H1 (cell line): Measurements from ENCODE around the gene MFNG. TPM values are rescaled to one million over a fixed set of nuclear protein-coding genes. Genes with fewer than 3 reads are reported as not detected.
A peak's percentile ranks its signal among the peaks of the same experiment; 100 is the strongest.

ENCODE experiments used
- CTCF ChIA-PET: fragments of 300-600 bp; sonication (Branson Sonifier 250); formaldehyde crosslinking; loops from one replicate; lab custom pipeline; 2021; ENCODE audit not compliant: partially characterized antibody; lab: Charles Lee
- POLR2A ChIA-PET: fragments of 300-600 bp; sonication (Branson Sonifier 250); formaldehyde crosslinking; loops from one replicate; lab custom pipeline; 2021; ENCODE audit warnings: inconsistent platforms; ENCODE audit not compliant: partially characterized antibody; lab: Charles Lee
- DNase-seq, 2 experiments: peaks; one replicate each; pipeline versions ENCODE4 v3.0.0 to v3.0.0-alpha.2; 2010 to 2022; ENCODE audit warnings: low spot score in 2 of 2, low read depth in 1 of 2, mixed read lengths in 1 of 2
- FAIRE-seq: peaks from 2 replicates; lab custom pipeline; 2011; peaks lifted over from hg19 to GRCh38; lab: Jason Lieb, UNC
- H2AFZ ChIP-seq: 2 replicates; pipeline ENCODE4 v1.8.1; 2012; ENCODE audit warnings: low read length, inconsistent platforms
- H2AK5ac ChIP-seq: 2 replicates; pipeline ENCODE4 v1.6.1; 2013; ENCODE audit warnings: low read depth, low read length
- H2BK120ac ChIP-seq: replicated peaks from 2 replicates; pipeline ENCODE3; 2013; ENCODE audit warnings: low read depth, low read length, inconsistent platforms
- H2BK12ac ChIP-seq: 2 replicates; pipeline ENCODE4 v1.6.1; 2013; ENCODE audit warnings: low read depth, low read length
- H2BK15ac ChIP-seq: 2 replicates; pipeline ENCODE4 v1.6.1; 2013; ENCODE audit warnings: low read length
- H2BK20ac ChIP-seq: 2 replicates; pipeline ENCODE4 v1.6.1; 2013; ENCODE audit warnings: low read length
- H2BK5ac ChIP-seq: 2 replicates; pipeline ENCODE4 v1.6.1; 2013; ENCODE audit warnings: low read depth, low read length
- H3K14ac ChIP-seq: 2 replicates; pipeline ENCODE4 v1.6.1; 2013; ENCODE audit warnings: inconsistent platforms; ENCODE audit not compliant: insufficient read length
- H3K18ac ChIP-seq: 2 replicates; pipeline ENCODE4 v1.6.1; 2013; ENCODE audit warnings: low read length; ENCODE audit errors: extremely low read depth
- H3K23ac ChIP-seq: 2 replicates; pipeline ENCODE4 v1.6.1; 2013; ENCODE audit warnings: inconsistent platforms; ENCODE audit not compliant: insufficient read length
- H3K23me2 ChIP-seq: 2 replicates; pipeline ENCODE4 v1.6.1; 2013; ENCODE audit warnings: low read depth, low read length
- H3K27ac ChIP-seq: 2 replicates; pipeline ENCODE4 v1.6.1; 2011; ENCODE audit warnings: low read depth, low read length, inconsistent platforms
- H3K27me3 ChIP-seq, 4 experiments: replicated peaks in 1 of 4; 1 replicate in 1 of 4; 2 replicates in 3 of 4; pipeline versions ENCODE4 v1.6.1 to v1.8.1; 2011 to 2013; ENCODE audit warnings: low read length in 3 of 4, mild to moderate bottlenecking in 3 of 4, inconsistent platforms in 2 of 4, mixed read lengths in 2 of 4, moderate library complexity in 1 of 4; ENCODE audit not compliant: control insufficient read depth in 3 of 4, insufficient read depth in 3 of 4; ENCODE audit errors: extremely low read depth in 1 of 4
- H3K36me3 ChIP-seq, 4 experiments: 2 replicates each; pipeline versions ENCODE4 v1.6.1 to v1.8.1; 2011 to 2013; ENCODE audit warnings: mild to moderate bottlenecking in 4 of 4, low read length in 3 of 4, moderate library complexity in 2 of 4, control low read depth in 1 of 4, inconsistent platforms in 1 of 4; ENCODE audit not compliant: insufficient read depth in 4 of 4, control insufficient read depth in 2 of 4
- H3K4ac ChIP-seq: replicated peaks from 2 replicates; pipeline ENCODE3; 2013; ENCODE audit warnings: low read length, low read depth, mixed read lengths, inconsistent platforms; ENCODE audit not compliant: insufficient read length
- H3K4me1 ChIP-seq, 4 experiments: replicated peaks in 1 of 4; 1 replicate in 1 of 4; 2 replicates in 3 of 4; pipeline versions ENCODE4 v1.6.1 to v1.8.1; 2011 to 2013; ENCODE audit warnings: low read length in 3 of 4, inconsistent platforms in 2 of 4, mixed read lengths in 1 of 4; ENCODE audit not compliant: insufficient read depth in 4 of 4, control insufficient read depth in 3 of 4
- H3K4me2 ChIP-seq, 2 experiments: 2 replicates each; pipeline versions ENCODE4 v1.6.1 to v1.8.1; 2011 to 2013; ENCODE audit warnings: low read depth in 2 of 2, low read length in 2 of 2, control low read depth in 1 of 2, inconsistent platforms in 1 of 2, mild to moderate bottlenecking in 1 of 2; ENCODE audit not compliant: insufficient read depth in 1 of 2
- H3K4me3 ChIP-seq, 4 experiments: fragments of 200-600, 300-600 bp in 1 of 4; sonication (generic), shearing (Covaris generic), sonication (Bioruptor Twin) in 1 of 4; 2 replicates each; pipeline versions ENCODE4 v1.5.1 to v1.8.1; 2011 to 2016; ENCODE audit warnings: low read length in 4 of 4, low read depth in 3 of 4, control low read depth in 2 of 4, inconsistent platforms in 2 of 4, mild to moderate bottlenecking in 2 of 4, mixed read lengths in 1 of 4, moderate library complexity in 1 of 4; ENCODE audit not compliant: insufficient read depth in 2 of 4; ENCODE audit errors: extremely low read depth in 1 of 4
- H3K56ac ChIP-seq: replicated peaks from 2 replicates; pipeline ENCODE3; 2013; ENCODE audit warnings: low read depth, mild to moderate bottlenecking, mixed read lengths, low read length, inconsistent platforms; ENCODE audit not compliant: insufficient read length
- H3K79me1 ChIP-seq: 2 replicates; pipeline ENCODE4 v1.6.1; 2013; ENCODE audit warnings: low read depth, low read length, control low read depth
- H3K79me2 ChIP-seq, 2 experiments: 2 replicates each; pipeline versions ENCODE4 v1.6.1 to v1.8.1; 2012 to 2013; ENCODE audit warnings: low read length in 2 of 2, mild to moderate bottlenecking in 2 of 2, inconsistent platforms in 1 of 2; ENCODE audit not compliant: insufficient read depth in 2 of 2, control insufficient read depth in 1 of 2
- H3K9ac ChIP-seq, 4 experiments: replicated peaks in 1 of 4; 1 replicate in 1 of 4; 2 replicates in 3 of 4; pipeline versions ENCODE4 v1.6.1 to v1.8.1; 2011 to 2013; ENCODE audit warnings: low read depth in 3 of 4, low read length in 3 of 4, control low read depth in 2 of 4, mild to moderate bottlenecking in 2 of 4, moderate library complexity in 2 of 4, inconsistent platforms in 1 of 4; ENCODE audit errors: extremely low read depth in 1 of 4
- H3K9me3 ChIP-seq, 2 experiments: 2 replicates each; pipeline versions ENCODE4 v1.6.1 to v1.8.1; 2012 to 2013; ENCODE audit warnings: mild to moderate bottlenecking in 2 of 2, moderate library complexity in 2 of 2, control low read depth in 1 of 2, inconsistent platforms in 1 of 2, low read depth in 1 of 2, low read length in 1 of 2, mixed read lengths in 1 of 2; ENCODE audit not compliant: insufficient read depth in 2 of 2
- H4K20me1 ChIP-seq, 2 experiments: replicated peaks in 1 of 2; 2 replicates each; pipeline versions ENCODE3 to v1.8.1; 2011 to 2013; ENCODE audit warnings: inconsistent platforms in 2 of 2, low read length in 2 of 2, mild to moderate bottlenecking in 1 of 2; ENCODE audit not compliant: insufficient read depth in 2 of 2, control insufficient read depth in 1 of 2
- H4K5ac ChIP-seq: 2 replicates; pipeline ENCODE4 v1.6.1; 2013; ENCODE audit warnings: low read length, low read depth, mixed read lengths, inconsistent platforms; ENCODE audit not compliant: insufficient read length
- H4K8ac ChIP-seq: 2 replicates; pipeline ENCODE4 v1.8.0; 2013; ENCODE audit warnings: mild to moderate bottlenecking, moderate library complexity, low read length, inconsistent platforms; ENCODE audit not compliant: insufficient read depth; ENCODE audit errors: extremely low read depth
- H4K91ac ChIP-seq: replicated peaks from 2 replicates; pipeline ENCODE3; 2013; ENCODE audit warnings: low read length, mixed read lengths, inconsistent platforms; ENCODE audit not compliant: insufficient read length
- BACH1 ChIP-seq: IDR thresholded peaks from 2 replicates; pipeline ENCODE4 v1.6.1; 2012; ENCODE audit warnings: low read length, improper control_type of control experiment
- GTF2F1 ChIP-seq: IDR thresholded peaks from 2 replicates; pipeline ENCODE4 v1.6.1; 2012; ENCODE audit warnings: low read depth, low read length, improper control_type of control experiment, borderline replicate concordance
- JUND ChIP-seq: IDR thresholded peaks from 2 replicates; pipeline ENCODE4 v1.6.1; 2011; ENCODE audit warnings: mild to moderate bottlenecking, improper control_type of control experiment, low read length
- KDM4A ChIP-seq: IDR thresholded peaks from one replicate; pipeline ENCODE4 v1.7.1; 2012; ENCODE audit warnings: low read depth, mild to moderate bottlenecking, moderate library complexity, low read length, inconsistent platforms; ENCODE audit not compliant: severe bottlenecking
- POLR2AphosphoS5 ChIP-seq: IDR thresholded peaks from 2 replicates; pipeline ENCODE4 v1.6.1; 2011; ENCODE audit warnings: low read depth, low read length
- POU5F1 ChIP-seq: IDR thresholded peaks from 2 replicates; pipeline ENCODE4 v1.6.1; 2011; ENCODE audit warnings: low read depth, mild to moderate bottlenecking, low read length, moderate library complexity
- RFX5 ChIP-seq: IDR thresholded peaks from 2 replicates; pipeline ENCODE4 v1.6.1; 2011; ENCODE audit warnings: low read depth, low read length, improper control_type of control experiment, borderline replicate concordance
- SIX5 ChIP-seq: IDR thresholded peaks from 2 replicates; pipeline ENCODE4 v1.6.1; 2011; ENCODE audit warnings: mild to moderate bottlenecking, low read depth, low read length
- TBP ChIP-seq: IDR thresholded peaks from 2 replicates; pipeline ENCODE4 v1.6.1; 2011; ENCODE audit warnings: low read depth, low read length, improper control_type of control experiment
- TCF12 ChIP-seq: IDR thresholded peaks from 2 replicates; pipeline ENCODE4 v1.6.1; 2011; ENCODE audit warnings: low read depth, mild to moderate bottlenecking, low read length
- TEAD4 ChIP-seq: IDR thresholded peaks from 2 replicates; pipeline ENCODE4 v1.6.1; 2012; ENCODE audit warnings: low read depth, low read length, inconsistent platforms, mixed read lengths
- USF2 ChIP-seq: IDR thresholded peaks from 2 replicates; pipeline ENCODE4 v1.6.1; 2011; ENCODE audit warnings: low read length, improper control_type of control experiment
- WGBS, 2 experiments: shearing (Covaris generic) in 1 of 2; methylation state at CpG; one replicate each; pipeline versions ENCODE4 v1.1.6 to v1.1.7; 2013 to 2015; ENCODE audit warnings: low lambda C conversion rate in 2 of 2, mixed read lengths in 2 of 2, inconsistent platforms in 1 of 2, low coverage in 1 of 2, missing lambda C conversion rate in 1 of 2; ENCODE audit not compliant: insufficient replicate concordance in 2 of 2, insufficient coverage in 1 of 2, insufficient read length in 1 of 2; ENCODE audit errors: extremely low coverage in 1 of 2, missing lambda C conversion rate in 1 of 2; 5-methylcytosine and 5-hydroxymethylcytosine counted together
- polyA plus RNA-seq, 7 experiments: library from polyadenylated mRNA; depleted of rRNA in 3 of 7; stranded (reverse) in 5 of 7; unstranded in 2 of 7; fragments of >200 nt in 5 of 7; fragments of 200-250 nt in 2 of 7; gene quantifications; 1 replicate in 5 of 7; 2 replicates in 1 of 7; 4 replicates in 1 of 7; pipeline versions ENCODE4 v1.2.1 to v1.2.3, GENCODE V29; 2011 to 2013; ENCODE audit warnings: missing spikeins in 2 of 7, mixed read lengths in 2 of 7
- total RNA-seq: library from RNA; stranded (reverse); fragmentation: NEBNext Ultra II Directional; extraction: Animal tissue kit (Norgen Biotek cat#: 25700); gene quantifications from 2 replicates; pipeline ENCODE4 v1.2.1, GENCODE V29; 2021

Gene MFNG
- total and polyA plus RNA-seq, 2 of the 8 experiments (the other 6 are each of a cell fraction or from before 2014, with no cell fraction given), result 1.7 to 5.5 TPM

DNA sequence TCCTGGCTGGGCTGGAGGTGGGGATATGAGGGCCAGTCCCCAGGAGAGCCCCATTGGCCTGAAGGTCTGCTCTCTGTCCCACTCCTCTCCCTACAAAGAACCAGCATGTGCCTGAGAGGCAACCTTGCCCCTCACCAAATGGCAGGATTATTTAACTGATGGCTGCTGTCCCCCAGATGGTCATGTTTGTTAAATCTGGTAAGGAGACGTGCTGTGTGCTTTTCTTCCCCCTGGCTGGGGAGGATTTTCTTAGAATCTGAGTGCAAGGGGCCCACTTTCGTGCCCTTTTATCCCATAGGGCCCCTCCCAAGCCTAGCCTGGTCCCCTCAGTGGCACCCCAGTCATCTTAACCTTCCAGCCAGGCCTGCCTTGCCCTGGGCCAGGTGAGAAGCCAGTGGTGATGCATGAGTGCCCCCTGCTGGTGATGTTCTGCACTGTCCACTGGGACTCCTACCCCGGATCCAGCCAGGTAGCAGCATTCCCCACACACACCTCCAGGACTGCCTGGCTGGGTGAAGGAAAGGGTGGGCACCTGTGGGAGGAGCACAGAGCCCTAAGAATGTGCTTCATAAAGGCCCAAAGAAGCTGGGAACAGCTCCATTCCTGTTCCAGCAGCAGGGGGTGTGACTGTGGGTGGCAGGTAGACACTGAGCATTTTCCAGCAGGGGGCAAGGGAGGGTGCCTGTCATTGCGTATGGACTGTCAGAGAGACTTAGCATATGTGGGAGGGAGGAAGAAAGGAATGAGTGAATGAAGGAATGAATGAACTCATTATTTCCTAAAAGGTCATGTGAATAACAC, 28.9 kb downstream of the MFNG start:
- POLR2A ChIA-PET, result no interaction called here
- Histone ChIP-seq H3K14ac (no peak overlapping the region), H4K20me1 (no peaks in the 10 kb centered on the region), H3K4me2 (no peak overlapping the region), H4K91ac (no peak overlapping the region), H3K23ac (no peak overlapping the region), H3K36me3 (no peaks in the 10 kb centered on the region), H3K79me2 (no peaks in the 10 kb centered on the region), H4K8ac (no peak overlapping the region), H3K27me3 (no peaks in the 10 kb centered on the region), H2BK15ac (0 out of 2 replicates have a peak overlapping the region, but pooled peaks have one; percentile 37), H3K9ac (no peak overlapping the region), H3K79me1 (no peaks in the 10 kb centered on the region), H2AFZ (no peak overlapping the region), H2AK5ac (no peak overlapping the region), H3K23me2 (no peaks in the 10 kb centered on the region), H2BK20ac (no peak overlapping the region), H3K27ac (no peak overlapping the region), H2BK5ac (no peak overlapping the region), H3K18ac (no peak overlapping the region), H3K4me3 (no peak overlapping the region), H3K4ac (no peak overlapping the region), H2BK12ac (no peak overlapping the region), H2BK120ac (no peak overlapping the region), H3K56ac (no peak overlapping the region), H3K4me1 (no peaks in the 10 kb centered on the region; a peak in 2 of 7 replicates), H3K9me3 (no peaks in the 10 kb centered on the region), H4K5ac (no peak overlapping the region)
- 37% methylated on average over 4 of the region's 4 CpGs; no CpG with 5 or more reads in 1 of the 2 experiments for whole genome bisulfite sequencing, 2 experiments
- FAIRE-seq (peak; percentile 91), DNase-seq (peak; percentile 56 to 97)
- CTCF ChIA-PET, result interaction anchor here (0.6 to 8.2 kb wide), 41 partner anchors 8 to 343 kb away, joined by 3 to 119 read pairs (median 6); partner anchors contain the start of gene MFNG
- TF ChIP-seq POLR2AphosphoS5, result no peak
- no peak for TF ChIP-seq TCF12
- 0 out of 2 replicates have a peak, but pooled peaks have one; percentile 25 for TF ChIP-seq TEAD4
- 0 out of 2 replicates have a peak, but pooled peaks have one; percentile 14 for TF ChIP-seq BACH1
- TF ChIP-seq USF2, result no peak
- TF ChIP-seq POU5F1, result no peak
- no peak for TF ChIP-seq TBP
- no peak for TF ChIP-seq SIX5
- TF ChIP-seq KDM4A, result no peak
- no peak for TF ChIP-seq GTF2F1
- no peak for TF ChIP-seq JUND
- no peak for TF ChIP-seq RFX5
